Stomach smooth muscle (tissue), 2 donors: Measurements from ENCODE around the gene SUGP2.

Experiments
- H3K27ac ChIP-seq: one replicate; pipeline ENCODE4 v1.7.0; 2013; ENCODE audit warnings: mild to moderate bottlenecking, low read length, inconsistent platforms
- H3K27me3 ChIP-seq, 2 donors: one replicate each; pipeline ENCODE4 v1.7.0; 2013; ENCODE audit warnings: low read length in 2 of 2; ENCODE audit not compliant: insufficient read depth in 2 of 2, control insufficient read depth in 1 of 2
- H3K36me3 ChIP-seq, 2 donors: one replicate each; pipeline ENCODE4 v1.7.0; 2013; ENCODE audit warnings: low read length in 2 of 2; ENCODE audit not compliant: control insufficient read depth in 2 of 2, insufficient read depth in 2 of 2
- H3K4me1 ChIP-seq: one replicate; pipeline ENCODE4 v1.7.0; 2013; ENCODE audit warnings: low read length; ENCODE audit not compliant: control insufficient read depth, insufficient read depth
- H3K4me3 ChIP-seq, 2 donors: one replicate each; pipeline ENCODE4 v1.7.0; 2013; ENCODE audit warnings: low read length in 2 of 2
- H3K9ac ChIP-seq, 2 donors: one replicate each; pipeline ENCODE4 v1.7.0; 2013; ENCODE audit warnings: low read length in 2 of 2, mild to moderate bottlenecking in 1 of 2
- H3K9me3 ChIP-seq, 2 donors: one replicate each; pipeline ENCODE4 v1.7.0; 2013; ENCODE audit warnings: low read length in 2 of 2; ENCODE audit not compliant: control insufficient read depth in 2 of 2
- donor health status: healthy.
- donor health status: Pancreatic carcinoma.

Gene SUGP2

GRCh38 chr19:18990128-18990708 is 43.1 kb downstream of the SUGP2 start:
- Histone ChIP-seq H3K9me3 (no peaks in the 10 kb centered on the region), H3K4me3 (no peak overlapping the region), H3K36me3 (peaks cover 19% of the 10 kb centered on the region in 2 donors), H3K27ac (no peak overlapping the region), H3K27me3 (no peaks in the 10 kb centered on the region), H3K9ac (no peak overlapping the region), H3K4me1 (peaks cover under 1% of the 10 kb centered on the region)

- H3K27me3 ChIP-seq: peaks cover 0 to 2% of the 10 kb centered on the region in 2 donors
- no peak overlapping the region for H3K27ac ChIP-seq
- no peak overlapping the region for H3K4me3 ChIP-seq
- H3K9ac ChIP-seq: no peak overlapping the region
- H3K9me3 ChIP-seq: no peaks in the 10 kb centered on the region
- no peaks in the 10 kb centered on the region for H3K4me1 ChIP-seq
- peaks cover 15 to 17% of the 10 kb centered on the region in 2 donors for H3K36me3 ChIP-seq
Measured at GRCh38 chr19:18989316-18989715, 44.0 kb downstream of the SUGP2 start.

GRCh38 chr19:18987456-18987855 is 45.9 kb downstream of the SUGP2 start:
- H3K9ac ChIP-seq: no peak overlapping the region
- peaks cover 5 to 7% of the 10 kb centered on the region in 2 donors for H3K27me3 ChIP-seq
- H3K27ac ChIP-seq: no peak overlapping the region
- no peaks in the 10 kb centered on the region for H3K9me3 ChIP-seq
- H3K36me3 ChIP-seq: peaks cover 0 to 3% of the 10 kb centered on the region in 2 donors
- no peak overlapping the region for H3K4me3 ChIP-seq
- no peaks in the 10 kb centered on the region for H3K4me1 ChIP-seq

GRCh38 chr19:18985257-18985656 is 48.1 kb downstream of the SUGP2 start:
- H3K27ac ChIP-seq: no peak overlapping the region

GRCh38 chr19:18984251-18984650 is 49.1 kb downstream of the SUGP2 start:
- H3K9me3 ChIP-seq: no peaks in the 10 kb centered on the region
- H3K4me3 ChIP-seq: no peak overlapping the region
- no peak overlapping the region for H3K27ac ChIP-seq
- H3K4me1 ChIP-seq: no peaks in the 10 kb centered on the region
- no peaks in the 10 kb centered on the region for H3K36me3 ChIP-seq
- no peak overlapping the region for H3K9ac ChIP-seq
- peaks cover 5 to 7% of the 10 kb centered on the region in 2 donors for H3K27me3 ChIP-seq

More at GRCh38 chr19:18985257-18985656, 48.1 kb downstream of the SUGP2 start:
- Histone ChIP-seq H3K9ac (no peak overlapping the region), H3K4me1 (no peaks in the 10 kb centered on the region), H3K27me3 (peaks cover 5 to 7% of the 10 kb centered on the region in 2 donors), H3K9me3 (no peaks in the 10 kb centered on the region), H3K36me3 (no peaks in the 10 kb centered on the region), H3K4me3 (no peak overlapping the region)

- Histone ChIP-seq H3K27ac (no peak overlapping the region), H3K27me3 (peaks cover 5 to 7% of the 10 kb centered on the region in 2 donors), H3K4me1 (no peaks in the 10 kb centered on the region), H3K9ac (no peak overlapping the region), H3K36me3 (no peaks in the 10 kb centered on the region), H3K9me3 (no peaks in the 10 kb centered on the region), H3K4me3 (no peak overlapping the region)
Measured at GRCh38 chr19:18982669-18983068, 50.6 kb downstream of the SUGP2 start.

- Histone ChIP-seq H3K4me3 (no peak overlapping the region), H3K27ac (no peak overlapping the region)
Measured at GRCh38 chr19:18980432-18981020, 52.8 kb downstream of the SUGP2 start.

GRCh38 chr19:18978616-18979015 is 54.7 kb downstream of the SUGP2 start:
- Histone ChIP-seq H3K4me3 (no peak overlapping the region), H3K27ac (no peak overlapping the region), H3K4me1 (no peaks in the 10 kb centered on the region), H3K9me3 (no peaks in the 10 kb centered on the region), H3K36me3 (no peaks in the 10 kb centered on the region), H3K27me3 (peaks cover 3 to 5% of the 10 kb centered on the region in 2 donors), H3K9ac (no peak overlapping the region)

More at GRCh38 chr19:18980432-18981020, 52.8 kb downstream of the SUGP2 start:
- no peak overlapping the region for H3K9ac ChIP-seq
- no peaks in the 10 kb centered on the region for H3K9me3 ChIP-seq
- H3K27me3 ChIP-seq: peaks cover 5 to 7% of the 10 kb centered on the region in 2 donors
- no peaks in the 10 kb centered on the region for H3K4me1 ChIP-seq
- no peaks in the 10 kb centered on the region for H3K36me3 ChIP-seq

GRCh38 chr19:18975869-18976268 is 57.4 kb downstream of the SUGP2 start:
- no peak overlapping the region for H3K4me3 ChIP-seq
- no peak overlapping the region for H3K27ac ChIP-seq
- H3K9me3 ChIP-seq: no peaks in the 10 kb centered on the region
- no peak overlapping the region for H3K9ac ChIP-seq
- H3K4me1 ChIP-seq: peaks cover 3% of the 10 kb centered on the region
- no peaks in the 10 kb centered on the region for H3K36me3 ChIP-seq
- peaks cover 0 to 2% of the 10 kb centered on the region in 2 donors for H3K27me3 ChIP-seq

- Histone ChIP-seq H3K4me1 (peaks cover 3% of the 10 kb centered on the region), H3K27me3 (peaks cover 0 to 2% of the 10 kb centered on the region in 2 donors), H3K27ac (no peak overlapping the region), H3K9me3 (no peaks in the 10 kb centered on the region), H3K4me3 (no peak overlapping the region), H3K36me3 (no peaks in the 10 kb centered on the region), H3K9ac (no peak overlapping the region)
Measured at GRCh38 chr19:18975011-18975410, 58.3 kb downstream of the SUGP2 start.

GRCh38 chr19:18972851-18973250 is 60.5 kb downstream of the SUGP2 start:
- H3K27ac ChIP-seq: no peak overlapping the region
- no peak overlapping the region for H3K9ac ChIP-seq
- H3K9me3 ChIP-seq: no peaks in the 10 kb centered on the region
- peaks cover 0 to 2% of the 10 kb centered on the region in 2 donors for H3K27me3 ChIP-seq
- H3K36me3 ChIP-seq: no peaks in the 10 kb centered on the region
- peaks cover 3% of the 10 kb centered on the region for H3K4me1 ChIP-seq
- H3K4me3 ChIP-seq: no peak overlapping the region
